HCT116 (cell line): ENCODE measurements around the gene FRMD4A. TPM values are rescaled to one million over a fixed set of nuclear protein-coding genes. Genes with fewer than 3 reads are reported as not detected.

Source experiments
- ATAC-seq: fragments of 200-7000 bp; cut with Tn5 transposase; 2 replicates; pipeline ENCODE4 v1.9.1; 2020; ENCODE audit warnings: mild to moderate bottlenecking, moderate library complexity
- BruUV-seq: library from RNA; stranded (reverse); fragments of 400-500 nt; replicated peaks from 2 replicates; lab custom pipeline; 2021; lab: Mats Ljungman, UMichigan
- CTCF ChIA-PET: fragments of 300-600 bp; sonication (Branson Sonifier 250); formaldehyde crosslinking; loops from one replicate; lab custom pipeline; 2021; ENCODE audit warnings: antibody characterized with exemption; lab: Charles Lee
- POLR2A ChIA-PET: fragments of 300-600, 350-600 bp; sonication (Branson Sonifier 250); formaldehyde crosslinking; loops from one replicate; lab custom pipeline; 2021; ENCODE audit warnings: antibody characterized with exemption; lab: Charles Lee
- RAD21 ChIA-PET, 2 experiments: fragments of 300-600 bp; sonication (Branson Sonifier 250); formaldehyde crosslinking; loops; one replicate each; lab custom pipeline; 2023; ENCODE audit warnings: low total read pairs in 2 of 2; ENCODE audit not compliant: uncharacterized antibody in 2 of 2, unreplicated experiment in 2 of 2, low non-redundant PET in 1 of 2; lab: Charles Lee
- DNase-seq: peaks from one replicate; pipeline ENCODE4 v3.0.0-alpha.2; 2010; ENCODE audit warnings: low read depth, low spot score
- H2AFZ ChIP-seq: fragments of 200-600 bp; shearing (Covaris generic), sonication (generic); 2 replicates; pipeline ENCODE4 v1.6.1; 2017; ENCODE audit warnings: low read depth, mixed run types, mixed read lengths, antibody characterized with exemption, low read length; ENCODE audit not compliant: poor library complexity, severe bottlenecking
- H3K27ac ChIP-seq: 2 replicates; pipeline ENCODE4 v1.5.1; 2012; ENCODE audit warnings: low read depth, low read length
- H3K27me3 ChIP-seq: fragments of 200-600 bp; sonication (generic); 2 replicates; pipeline ENCODE4 v1.6.1; 2016; ENCODE audit warnings: mixed run types, low read length, mixed read lengths; ENCODE audit not compliant: insufficient read depth
- H3K36me3 ChIP-seq, 2 experiments: fragments of 200-500 bp in 1 of 2; fragments of 200-600 bp in 1 of 2; sonication (Bioruptor generic) in 1 of 2; sonication (generic) in 1 of 2; 2 replicates each; pipeline versions ENCODE4 v1.5.1 to v1.6.1; 2014 to 2016; ENCODE audit warnings: low read length in 2 of 2, inconsistent platforms in 1 of 2, mixed read lengths in 1 of 2, mixed run types in 1 of 2; ENCODE audit not compliant: insufficient read depth in 2 of 2, control insufficient read depth in 1 of 2
- H3K4me1 ChIP-seq, 2 experiments: fragments of 200-600 bp in 1 of 2; sonication (generic) in 1 of 2; 2 replicates each; pipeline versions ENCODE4 v1.5.1 to v1.6.1; 2012 to 2017; ENCODE audit warnings: low read length in 2 of 2, inconsistent platforms in 1 of 2, mild to moderate bottlenecking in 1 of 2, mixed read lengths in 1 of 2, mixed run types in 1 of 2, moderate library complexity in 1 of 2; ENCODE audit not compliant: insufficient read depth in 2 of 2, control insufficient read depth in 1 of 2
- H3K4me2 ChIP-seq: fragments of 200-600 bp; sonication (generic); 2 replicates; pipeline ENCODE4 v1.6.1; 2017; ENCODE audit warnings: mixed run types, low read length, mixed read lengths
- H3K4me3 ChIP-seq, 2 experiments: fragments of 200-600 bp in 1 of 2; sonication (generic) in 1 of 2; replicated peaks in 1 of 2; 2 replicates each; pipeline ENCODE4 v1.5.1; 2011 to 2016; ENCODE audit warnings: low read length in 2 of 2, control low read depth in 1 of 2, low read depth in 1 of 2, mild to moderate bottlenecking in 1 of 2, mixed read lengths in 1 of 2, mixed run types in 1 of 2
- H3K79me2 ChIP-seq: fragments of 200-600 bp; sonication (generic); 2 replicates; pipeline ENCODE4 v1.6.1; 2017; ENCODE audit warnings: mild to moderate bottlenecking, mixed run types, low read length, moderate library complexity, mixed read lengths; ENCODE audit not compliant: insufficient read depth
- H3K9ac ChIP-seq: fragments of 200-600 bp; sonication (generic); 2 replicates; pipeline ENCODE4 v1.6.1; 2016; ENCODE audit warnings: low read length, mixed read lengths
- H3K9me2 ChIP-seq: fragments of 200-600 bp; sonication (generic), shearing (Covaris generic); 2 replicates; pipeline ENCODE4 v1.6.1; 2017; ENCODE audit warnings: mixed run types, mild to moderate bottlenecking, moderate library complexity; ENCODE audit not compliant: insufficient read depth
- H3K9me3 ChIP-seq, 2 experiments: fragments of 200-500 bp in 1 of 2; fragments of 200-600 bp in 1 of 2; sonication (Bioruptor generic) in 1 of 2; sonication (generic) in 1 of 2; 2 replicates each; pipeline ENCODE4 v1.6.1; 2014 to 2017; ENCODE audit warnings: low read length in 2 of 2, mixed read lengths in 2 of 2, inconsistent platforms in 1 of 2, low read depth in 1 of 2, mild to moderate bottlenecking in 1 of 2, mixed run types in 1 of 2, moderate library complexity in 1 of 2; ENCODE audit not compliant: control insufficient read depth in 1 of 2, insufficient read depth in 1 of 2
- H4K20me1 ChIP-seq: fragments of 200-600 bp; sonication (generic), shearing (Covaris generic); 2 replicates; pipeline ENCODE4 v1.6.1; 2017; ENCODE audit warnings: mixed run types, mild to moderate bottlenecking, moderate library complexity; ENCODE audit not compliant: insufficient read depth
- CEBPB ChIP-seq: IDR thresholded peaks from 2 replicates; pipeline ENCODE4 v1.6.1; 2012; ENCODE audit warnings: low read depth
- ELF1 ChIP-seq: IDR thresholded peaks from 2 replicates; pipeline ENCODE4 v1.6.1; 2012; ENCODE audit warnings: low read depth, borderline replicate concordance
- EZH2phosphoT487 ChIP-seq: fragments of 200-600 bp; IDR thresholded peaks from 2 replicates; pipeline ENCODE4 v1.6.1; 2018; ENCODE audit warnings: antibody characterized with exemption, borderline replicate concordance
- JUND ChIP-seq: IDR thresholded peaks from 2 replicates; pipeline ENCODE4 v1.6.1; 2012
- POLR2AphosphoS5 ChIP-seq: IDR thresholded peaks from 2 replicates; pipeline ENCODE4 v1.6.1; 2011; ENCODE audit warnings: mild to moderate bottlenecking, low read depth, low read length, moderate library complexity
- REST ChIP-seq: IDR thresholded peaks from 2 replicates; pipeline ENCODE4 v1.6.1; 2012; ENCODE audit warnings: low read depth
- SRF ChIP-seq: IDR thresholded peaks from 2 replicates; pipeline ENCODE4 v1.6.1; 2012; ENCODE audit warnings: low read depth
- TCF7L2 ChIP-seq: IDR thresholded peaks from 2 replicates; pipeline ENCODE4 v1.7.0; 2011; ENCODE audit warnings: borderline replicate concordance, inconsistent platforms; ENCODE audit not compliant: insufficient read depth, insufficient read length; ENCODE audit errors: extremely low read depth
- YY1 ChIP-seq: IDR thresholded peaks from 2 replicates; pipeline ENCODE4 v1.6.1; 2011; ENCODE audit warnings: low read length, low read depth, moderate library complexity, mild to moderate bottlenecking; ENCODE audit not compliant: insufficient replicate concordance; ENCODE audit errors: extremely low read depth
- ZFX ChIP-seq: fragments of 450-650 bp; IDR thresholded peaks from 2 replicates; pipeline ENCODE4 v1.6.1; 2017
- ZNF274 ChIP-seq: fragments of 200-500 bp; sonication (Bioruptor generic); IDR thresholded peaks from 2 replicates; pipeline ENCODE4 v1.6.1; 2014; ENCODE audit warnings: mild to moderate bottlenecking, low read depth, low read length, inconsistent platforms
- intact Hi-C: fragments of 100-400 bp; cut with micrococcal nuclease; formaldehyde crosslinking; loops from 2 replicates; pipeline ENCODE4 v1.10.0; 2022
- total RNA-seq: library from RNA; stranded (reverse); gene quantifications from one replicate; pipeline ENCODE4 v1.2.1, GENCODE V29; 2021; ENCODE audit not compliant: unreplicated experiment

The FRMD4A gene
- total RNA-seq, 1 experiment from 2014 or later: 0.20 TPM

GRCh38 chr10:14089556-14090292, 241.0 kb downstream of the FRMD4A start:
- Histone ChIP-seq H3K36me3 (no peaks in the 10 kb centered on the region), H3K9me3 (no peaks in the 10 kb centered on the region), H3K27ac (no peak overlapping the region), H3K4me3 (no peak overlapping the region), H3K4me1 (no peaks in the 10 kb centered on the region), H2AFZ (no peak overlapping the region), H4K20me1 (no peaks in the 10 kb centered on the region), H3K79me2 (no peaks in the 10 kb centered on the region), H3K9me2 (no peaks in the 10 kb centered on the region), H3K9ac (no peak overlapping the region), H3K27me3 (peaks cover 4% of the 10 kb centered on the region; the same call in 1 of the 2 replicates), H3K4me2 (no peak overlapping the region)
- ATAC-seq (no peak), DNase-seq (no peak)
- BruUV-seq: no TSS peak
- RAD21 ChIA-PET: no interaction called here
- TF ChIP-seq SRF (no peak), YY1 (no peak), POLR2AphosphoS5 (no peak), CEBPB (no peak), ZNF274 (no peak), JUND (no peak), EZH2phosphoT487 (no peak), TCF7L2 (no peak), ELF1 (no peak), REST (no peak), ZFX (no peak)
- intact Hi-C loops: no loop called here
- CTCF ChIA-PET: no interaction called here
- POLR2A ChIA-PET: no interaction called here
